ENCODE results near the gene TTYH2.

The TTYH2 gene

GRCh38 chr17:74303305-74303704 is 89.9 kb downstream of the TTYH2 start:
- Histone ChIP-seq H3K27me3 (ENCODE audit: control insufficient read depth in 1 of 2, insufficient read depth in 2 of 2, low read length in 2 of 2) (peaks cover 0 to 6% of the 10 kb centered on the region in 2 donors), H3K4me3 (ENCODE audit: low read depth in 1 of 2, low read length in 2 of 2) (no peak overlapping the region), H3K9me3 (ENCODE audit: low read length) (no peaks in the 10 kb centered on the region), H3K9ac (ENCODE audit: low read length) (no peak overlapping the region), H3K4me1 (ENCODE audit: insufficient read depth, low read length) (no peaks in the 10 kb centered on the region), H3K36me3 (ENCODE audit: insufficient read depth, low read length) (no peaks in the 10 kb centered on the region), H3K27ac (ENCODE audit: low read depth, low read length) (no peak overlapping the region)

- Histone ChIP-seq H3K27me3 (ENCODE audit: control insufficient read depth in 1 of 2, insufficient read depth in 2 of 2, low read length in 2 of 2) (peaks cover 0 to 6% of the 10 kb centered on the region in 2 donors), H3K9me3 (ENCODE audit: low read length) (no peaks in the 10 kb centered on the region), H3K4me3 (ENCODE audit: low read depth in 1 of 2, low read length in 2 of 2) (no peak overlapping the region), H3K27ac (ENCODE audit: low read depth, low read length) (no peak overlapping the region), H3K9ac (ENCODE audit: low read length) (no peak overlapping the region), H3K36me3 (ENCODE audit: insufficient read depth, low read length) (no peaks in the 10 kb centered on the region), H3K4me1 (ENCODE audit: insufficient read depth, low read length) (no peaks in the 10 kb centered on the region)
These were observed 90.8 kb downstream of the TTYH2 start for GRCh38 chr17:74304184-74304583.

DNA sequence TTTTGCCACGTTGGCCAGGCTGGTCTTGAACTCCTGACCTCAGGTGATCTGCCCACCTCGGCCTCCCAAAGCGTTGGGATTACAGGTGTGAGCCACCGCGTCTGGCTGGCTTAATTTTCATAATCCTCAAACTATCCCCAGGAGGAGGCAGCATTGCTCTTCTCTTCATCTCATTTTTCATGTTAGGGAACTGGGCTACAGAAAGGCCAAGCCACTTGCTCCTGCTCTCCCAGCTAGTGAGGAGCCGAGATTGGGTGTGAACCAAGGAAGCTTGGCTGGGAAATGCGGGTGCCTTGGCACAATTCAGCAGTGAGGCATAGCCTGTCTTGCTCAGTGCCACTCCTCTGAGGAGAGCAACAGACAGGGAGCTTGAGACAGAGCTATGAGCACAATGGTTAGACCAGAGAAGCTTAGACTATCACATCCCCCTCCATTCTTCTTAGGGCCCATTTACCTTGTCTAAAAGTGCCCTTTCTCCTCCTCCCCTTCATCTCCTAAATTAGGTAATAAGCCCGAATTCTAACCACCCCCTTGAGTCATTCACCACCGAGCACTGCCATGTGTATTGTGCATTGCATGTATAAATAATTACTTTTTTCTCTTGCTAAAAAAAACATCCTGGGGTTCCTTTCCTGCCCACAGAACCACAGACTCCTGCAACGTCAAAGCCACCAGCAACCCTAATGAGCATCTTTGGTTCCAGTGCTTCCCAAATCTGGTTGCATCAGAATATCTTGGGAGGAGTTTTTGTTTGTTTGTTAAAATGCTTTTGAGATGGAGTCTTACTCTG is 92.7 kb downstream of the TTYH2 start:
- Histone ChIP-seq H3K9ac (ENCODE audit: low read length) (no peak overlapping the region), H3K27ac (ENCODE audit: low read depth, low read length) (no peak overlapping the region), H3K4me3 (ENCODE audit: low read depth in 1 of 2, low read length in 2 of 2) (no peak overlapping the region), H3K4me1 (ENCODE audit: insufficient read depth, low read length) (no peaks in the 10 kb centered on the region), H3K36me3 (ENCODE audit: insufficient read depth, low read length) (no peaks in the 10 kb centered on the region), H3K9me3 (ENCODE audit: low read length) (no peaks in the 10 kb centered on the region), H3K27me3 (ENCODE audit: control insufficient read depth in 1 of 2, insufficient read depth in 2 of 2, low read length in 2 of 2) (no peaks in the 10 kb centered on the region)

DNA sequence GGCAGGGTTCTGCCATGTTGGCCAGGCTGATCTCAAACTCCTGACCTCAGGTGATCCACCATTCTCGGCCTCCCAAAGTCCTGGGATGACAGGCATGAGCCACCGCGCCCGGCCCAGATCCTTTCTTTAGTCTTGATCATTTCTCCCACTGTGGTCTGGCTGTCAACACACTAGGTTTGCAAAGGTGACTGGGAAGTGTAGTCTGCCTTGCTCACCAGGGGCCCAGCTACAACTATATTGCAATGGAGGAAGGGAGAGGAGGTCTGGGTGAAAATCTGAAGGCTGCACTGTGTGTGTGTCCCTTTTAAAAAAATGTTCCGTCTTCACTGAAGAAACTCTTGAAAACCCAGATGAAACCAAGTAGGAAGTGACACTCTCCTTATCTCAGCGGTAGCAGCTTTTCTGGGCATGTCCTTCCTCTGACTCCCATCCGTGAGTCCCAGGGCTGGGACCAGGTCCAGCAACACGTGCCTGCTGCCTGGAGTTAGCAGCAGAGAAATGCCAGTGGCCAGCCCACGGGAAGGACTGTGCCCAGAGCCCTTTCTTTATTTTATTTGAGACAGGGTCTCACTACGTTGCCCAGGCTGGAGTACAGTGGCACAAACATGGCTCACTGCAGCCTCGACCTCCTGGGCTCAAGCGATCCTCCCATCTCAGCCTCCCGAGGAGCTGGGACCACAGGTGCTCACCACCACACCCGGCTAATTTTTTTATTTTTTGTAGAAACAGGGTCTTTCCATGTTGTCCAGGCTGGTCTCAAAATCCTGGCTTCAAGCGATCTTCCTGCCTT is 94.8 kb downstream of the TTYH2 start:
- no peaks in the 10 kb centered on the region for H3K36me3 ChIP-seq (ENCODE audit: insufficient read depth, low read length)
- no peak overlapping the region for H3K27ac ChIP-seq (ENCODE audit: low read depth, low read length)
- H3K9me3 ChIP-seq (ENCODE audit: low read length) = no peaks in the 10 kb centered on the region
- no peaks in the 10 kb centered on the region for H3K4me1 ChIP-seq (ENCODE audit: insufficient read depth, low read length)
- H3K4me3 ChIP-seq (ENCODE audit: low read depth in 1 of 2, low read length in 2 of 2) = no peak overlapping the region
- H3K27me3 ChIP-seq (ENCODE audit: control insufficient read depth in 1 of 2, insufficient read depth in 2 of 2, low read length in 2 of 2) = no peaks in the 10 kb centered on the region
- H3K9ac ChIP-seq (ENCODE audit: low read length) = no peak overlapping the region

GRCh38 chr17:74309902-74310301 is 96.5 kb downstream of the TTYH2 start:
- no peaks in the 10 kb centered on the region for H3K9me3 ChIP-seq (ENCODE audit: low read length)
- no peaks in the 10 kb centered on the region for H3K36me3 ChIP-seq (ENCODE audit: insufficient read depth, low read length)
- H3K4me1 ChIP-seq (ENCODE audit: insufficient read depth, low read length) = no peaks in the 10 kb centered on the region
- no peak overlapping the region for H3K9ac ChIP-seq (ENCODE audit: low read length)
- no peak overlapping the region for H3K27ac ChIP-seq (ENCODE audit: low read depth, low read length)
- no peak overlapping the region for H3K4me3 ChIP-seq (ENCODE audit: low read depth in 1 of 2, low read length in 2 of 2)
- no peaks in the 10 kb centered on the region for H3K27me3 ChIP-seq (ENCODE audit: control insufficient read depth in 1 of 2, insufficient read depth in 2 of 2, low read length in 2 of 2)

Measured in muscle layer of colon (tissue), 2 donors.